ENCODE results near the gene AP4B1.

The AP4B1 gene

GRCh38 chr1:113871597-113872113 lies 32.9 kb downstream of the AP4B1 start, which contains the start of gene PTPN22:
Gene PTPN22 (minus strand): TSS chr1:113871712.
- no peak for TF ChIP-seq CTCF (IDR thresholded peaks at IDR 0.05; ENCODE audit: low read length, missing control alignments)
- peak within 1 kb of the TSS; percentile 4 for H3K4me3 ChIP-seq (replicated peaks; ENCODE audit: low read depth, low read length)
- DNase-seq (ENCODE audit: low read depth): peak; percentile 71

GRCh38 chr1:113870778-113871177 lies 33.8 kb downstream of the AP4B1 start:
- no peak for DNase-seq (ENCODE audit: low read depth)
- no peak overlapping the region for H3K4me3 ChIP-seq (replicated peaks; ENCODE audit: low read depth, low read length)
- TF ChIP-seq CTCF (IDR thresholded peaks at IDR 0.05; ENCODE audit: low read length, missing control alignments): no peak

- TF ChIP-seq CTCF (IDR thresholded peaks at IDR 0.05; ENCODE audit: low read length, missing control alignments): no peak
- H3K4me3 ChIP-seq (replicated peaks; ENCODE audit: low read depth, low read length): no peak overlapping the region
- DNase-seq (ENCODE audit: low read depth): peak; percentile 26
Measured at GRCh38 chr1:113868387-113869083, 36.1 kb downstream of the AP4B1 start.

GRCh38 chr1:113861641-113862040 lies 43.0 kb downstream of the AP4B1 start:
- no peak overlapping the region for H3K4me3 ChIP-seq (replicated peaks; ENCODE audit: low read depth, low read length)
- no peak for DNase-seq (ENCODE audit: low read depth)
- TF ChIP-seq CTCF (IDR thresholded peaks at IDR 0.05; ENCODE audit: low read length, missing control alignments): no peak

GRCh38 chr1:113860891-113861290 lies 43.7 kb downstream of the AP4B1 start:
- H3K4me3 ChIP-seq (replicated peaks; ENCODE audit: low read depth, low read length): peak overlapping the region; percentile 21
- no peak for TF ChIP-seq CTCF (IDR thresholded peaks at IDR 0.05; ENCODE audit: low read length, missing control alignments)
- DNase-seq (ENCODE audit: low read depth): peak; percentile 87

- no peak overlapping the region for H3K4me3 ChIP-seq (replicated peaks; ENCODE audit: low read depth, low read length)
- DNase-seq (ENCODE audit: low read depth): no peak
- TF ChIP-seq CTCF (IDR thresholded peaks at IDR 0.05; ENCODE audit: low read length, missing control alignments): no peak
Measured at GRCh38 chr1:113859478-113860175, 45.0 kb downstream of the AP4B1 start.
